Esophagus squamous epithelium (tissue), 5 donors: Measurements from ENCODE around the gene PRAMEF8. TPM values are rescaled to one million over a fixed set of nuclear protein-coding genes. Genes with fewer than 3 reads are reported as not detected.
"Not testable (repeated sequence)": the region's sequence is repeated elsewhere in the genome, so short reads cannot be mapped to it uniquely, and the experiment has no call there.

Experiments used
- DNase-seq: peaks from one replicate; lab custom pipeline; 2025; lab: John Stamatoyannopoulos, UW
- H3K27ac ChIP-seq, 4 donors: fragments of 200-600 bp; sonication (generic); one replicate each; pipeline ENCODE4 v1.5.1; 2016 to 2019; ENCODE audit warnings: mild to moderate bottlenecking in 1 of 4
- H3K27me3 ChIP-seq, 4 donors: fragments of 200-600 bp; sonication (generic); 1 replicate in 3 of 4; 2 replicates in 1 of 4; pipeline versions ENCODE4 v1.5.1 to v1.6.0; 2017 to 2021; ENCODE audit warnings: antibody characterized with exemption in 1 of 4
- H3K36me3 ChIP-seq, 3 donors: fragments of 200-600 bp; sonication (generic); one replicate each; pipeline ENCODE4 v1.5.1; 2016 to 2019
- H3K4me1 ChIP-seq, 3 donors: fragments of 200-600 bp; sonication (generic); one replicate each; pipeline ENCODE4 v1.5.1; 2017 to 2019
- H3K4me3 ChIP-seq, 4 donors: fragments of 200-600 bp; sonication (generic); 1 replicate in 3 of 4; 2 replicates in 1 of 4; pipeline ENCODE4 v1.5.1; 2016 to 2019; ENCODE audit warnings: mild to moderate bottlenecking in 2 of 4, moderate library complexity in 1 of 4
- H3K9me3 ChIP-seq, 3 donors: fragments of 200-600 bp; sonication (generic); one replicate each; pipeline ENCODE4 v1.5.1; 2016 to 2019
- WGBS, 2 donors: methylation state at CpG; one replicate each; pipeline ENCODE4 v1.1.5; 2018; 5-methylcytosine and 5-hydroxymethylcytosine counted together
- intact Hi-C: fragments of 100-400 bp; cut with DNase I; formaldehyde crosslinking; loops from one replicate; pipeline ENCODE4 v1.15.0; 2022
- total RNA-seq, 4 donors: library from RNA; depleted of rRNA; stranded (reverse); fragments of >200 nt; gene quantifications; one replicate each; pipeline ENCODE4 v1.1.0, GENCODE V29; 2016
- donor health status: DM: yes; HTN: yes; CAD: no.

Gene PRAMEF8
- total RNA-seq = not detected

DNA sequence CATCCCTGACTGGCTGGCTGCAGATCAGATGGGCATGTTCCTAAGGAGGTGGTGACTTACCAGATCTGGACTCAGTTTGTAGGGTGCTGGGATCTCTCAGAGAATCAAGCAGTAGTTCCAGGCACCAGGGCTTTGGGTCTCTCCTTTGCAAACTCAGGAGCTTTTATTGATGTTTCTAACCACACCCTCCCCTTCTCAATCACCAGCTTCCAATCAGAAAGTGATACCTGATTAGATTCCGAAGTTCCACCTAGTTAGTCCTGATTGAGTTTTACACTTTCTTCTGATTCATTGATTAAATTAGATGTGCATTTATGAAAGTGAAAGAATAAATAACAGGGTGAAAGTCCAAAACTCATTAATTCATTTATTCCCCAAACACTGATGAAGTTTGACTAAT, at the start of gene PRAMEF8:
Gene PRAMEF8 (minus strand): TSS at position 101 of the 400 bp plus-strand sequence. CDS start 1,046 bp downstream, outside the sequence.
- H3K27ac ChIP-seq, intact Hi-C loops, H3K4me3 ChIP-seq, H3K9me3 ChIP-seq, DNase-seq, H3K36me3 ChIP-seq, H3K4me1 ChIP-seq, H3K27me3 ChIP-seq: not testable (repeated sequence)
- no CpG with 5 or more reads among the region's 1 CpG for WGBS, 2 donors

- H3K27me3 ChIP-seq, H3K36me3 ChIP-seq, H3K4me1 ChIP-seq, H3K4me3 ChIP-seq, H3K9me3 ChIP-seq, intact Hi-C loops, H3K27ac ChIP-seq, DNase-seq: not testable (repeated sequence)
- WGBS, 2 donors = 40 to 50% methylated on average over 1 of the region's 4 CpGs
Observed at GRCh38 chr1:13315281-13315680, 30.3 kb upstream of the PRAMEF8 start, which contains the start of gene PRAMEF15. Gene PRAMEF15, plus strand, starts transcription at chr1:13315581. Its CDS starts 2,827 bp downstream, at chr1:13318408.

DNA sequence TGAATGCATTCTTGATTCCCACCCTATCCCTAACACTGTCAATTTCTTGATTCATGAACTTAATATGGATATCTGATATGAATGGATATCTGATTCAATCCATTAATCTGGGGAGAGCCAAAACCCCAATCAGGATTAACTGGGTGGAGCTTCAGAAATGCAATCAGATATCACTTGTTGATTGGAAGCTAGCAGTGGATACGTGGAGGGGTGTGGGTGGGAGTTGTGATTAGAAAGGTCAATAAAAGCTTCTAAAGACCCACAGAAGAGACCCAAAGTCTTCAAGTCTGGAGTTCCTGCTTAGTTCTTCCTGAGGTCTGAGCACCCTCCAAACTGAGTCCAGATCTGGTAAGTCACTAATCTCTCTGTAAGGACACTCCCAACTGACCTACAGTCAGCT, 18.3 kb upstream of the PRAMEF8 start, which contains the start of gene PRAMEF33:
Gene PRAMEF33 (plus strand): TSS at position 301 of the 400 bp plus-strand sequence. CDS start 2,416 bp downstream, outside the sequence.
- H3K4me1 ChIP-seq, intact Hi-C loops, H3K27me3 ChIP-seq, H3K27ac ChIP-seq, DNase-seq, H3K36me3 ChIP-seq, H3K4me3 ChIP-seq, H3K9me3 ChIP-seq: not testable (repeated sequence)
- no CpG with 5 or more reads among the region's 1 CpG for WGBS, 2 donors

DNA sequence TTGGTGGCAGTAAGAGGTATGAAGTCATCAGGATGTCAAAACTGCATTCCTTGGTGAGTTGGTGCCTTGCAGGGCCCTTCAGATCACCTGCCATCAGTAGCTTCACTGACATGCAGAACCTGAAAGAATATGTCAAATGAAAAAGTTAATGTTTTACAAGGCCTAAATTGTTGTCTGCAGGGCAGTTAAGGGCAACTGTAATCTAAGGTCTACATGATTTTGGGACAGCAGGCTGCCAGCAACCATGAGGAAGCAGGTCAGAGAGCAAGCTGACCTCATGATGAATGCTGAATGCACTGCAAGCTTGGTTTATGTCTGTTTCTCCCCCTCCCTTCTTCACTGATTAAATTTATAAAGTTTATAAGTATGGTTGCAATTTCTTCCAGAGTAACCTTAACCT, 17.3 kb upstream of the PRAMEF8 start:
- H3K9me3 ChIP-seq, intact Hi-C loops, H3K27ac ChIP-seq, H3K4me1 ChIP-seq, H3K27me3 ChIP-seq, H3K4me3 ChIP-seq, H3K36me3 ChIP-seq, DNase-seq: not testable (repeated sequence)

DNA sequence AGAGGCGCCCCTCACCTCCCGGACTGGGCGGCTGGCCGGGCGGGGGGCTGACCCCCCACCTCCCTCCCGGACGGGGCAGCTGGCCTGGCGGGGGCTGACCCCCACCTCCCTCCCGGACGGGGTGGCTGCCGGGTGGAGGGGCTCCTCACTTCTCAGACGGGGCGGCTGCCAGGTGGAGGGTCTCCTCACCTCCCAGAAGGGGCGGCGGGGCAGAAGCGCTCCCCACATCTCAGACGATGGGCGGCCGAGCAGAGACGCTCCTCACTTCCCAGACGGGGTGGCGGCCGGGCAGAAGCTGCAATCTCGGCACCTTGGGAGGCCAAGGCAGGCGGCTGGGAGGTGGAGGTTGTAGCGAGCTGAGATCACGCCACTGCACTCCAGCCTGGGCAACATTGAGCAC, 13.8 kb upstream of the PRAMEF8 start:
- DNase-seq, intact Hi-C loops: not testable (repeated sequence)
- WGBS, 2 donors = no CpG with 5 or more reads among the region's 27 CpGs

DNA sequence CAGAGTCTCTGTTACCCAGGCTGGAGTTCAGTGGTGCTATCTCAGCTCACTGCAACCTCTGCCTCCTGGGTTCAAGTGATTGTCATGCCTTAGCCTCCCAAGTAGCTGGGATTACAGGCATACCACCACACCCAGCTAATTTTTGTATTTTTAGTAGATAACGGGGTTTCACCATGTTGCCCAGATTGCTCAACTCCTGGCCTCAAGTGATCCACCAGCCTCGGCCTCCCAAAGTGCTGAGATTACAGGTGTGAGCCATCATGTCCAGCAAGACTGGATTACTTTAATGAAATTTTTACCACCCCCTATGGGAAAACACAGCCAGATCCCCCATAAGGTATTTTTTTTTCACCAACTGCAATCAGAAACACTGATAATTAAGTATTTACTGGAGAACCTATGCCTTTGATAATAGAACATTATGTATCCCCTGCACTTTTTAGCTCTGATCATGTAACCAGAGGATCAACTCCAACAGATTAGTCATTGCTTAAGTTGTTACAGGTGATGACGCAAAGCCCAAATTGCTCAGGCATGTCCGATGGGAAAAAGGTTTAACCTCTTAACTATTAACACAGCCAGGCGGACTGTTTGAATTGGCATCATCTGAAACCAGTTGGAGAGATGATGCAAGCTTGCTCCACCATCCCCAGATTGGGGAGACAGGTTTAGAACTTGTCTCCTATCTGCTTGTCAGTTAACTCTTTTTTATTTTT, 12.4 kb upstream of the PRAMEF8 start:
- DNase-seq, H3K4me1 ChIP-seq, H3K27ac ChIP-seq, intact Hi-C loops, H3K4me3 ChIP-seq, H3K9me3 ChIP-seq, H3K36me3 ChIP-seq, H3K27me3 ChIP-seq: not testable (repeated sequence)
- WGBS, 2 donors = 59% methylated on average over 2 of the region's 5 CpGs; no CpG with 5 or more reads in 1 of the 2 donors

More for the DNA sequence above, 13.8 kb upstream of the PRAMEF8 start:
- H3K9me3 ChIP-seq, H3K4me1 ChIP-seq, H3K36me3 ChIP-seq, H3K27ac ChIP-seq, H3K27me3 ChIP-seq, H3K4me3 ChIP-seq: not testable (repeated sequence)

GRCh38 chr1:13289030-13289429, 4.1 kb upstream of the PRAMEF8 start:
- H3K27me3 ChIP-seq, H3K4me1 ChIP-seq, H3K4me3 ChIP-seq, H3K27ac ChIP-seq, intact Hi-C loops, DNase-seq, H3K36me3 ChIP-seq, H3K9me3 ChIP-seq: not testable (repeated sequence)
- WGBS, 2 donors = no CpG with 5 or more reads among the region's 3 CpGs

- DNase-seq, intact Hi-C loops, H3K27ac ChIP-seq, H3K9me3 ChIP-seq, H3K27me3 ChIP-seq, H3K4me1 ChIP-seq, H3K4me3 ChIP-seq, H3K36me3 ChIP-seq: not testable (repeated sequence)
- WGBS, 2 donors = 68 to 75% methylated on average over 2 to 3 of the region's 3 CpGs
Observed at GRCh38 chr1:13279617-13280016, 5.3 kb downstream of the PRAMEF8 start.

- intact Hi-C loops = not testable (repeated sequence)
- 26% methylated on average over 3 of the region's 6 CpGs; no CpG with 5 or more reads in 1 of the 2 donors for WGBS, 2 donors
Observed at GRCh38 chr1:13277016-13277415, 7.9 kb downstream of the PRAMEF8 start.

GRCh38 chr1:13265124-13265523, 19.8 kb downstream of the PRAMEF8 start:
- DNase-seq, H3K27me3 ChIP-seq, H3K4me3 ChIP-seq, H3K36me3 ChIP-seq, H3K9me3 ChIP-seq, H3K4me1 ChIP-seq, H3K27ac ChIP-seq, intact Hi-C loops: not testable (repeated sequence)
- no CpG with 5 or more reads among the region's 3 CpGs for WGBS, 2 donors

More at GRCh38 chr1:13277016-13277415, 7.9 kb downstream of the PRAMEF8 start:
- H3K36me3 ChIP-seq, H3K4me3 ChIP-seq, H3K27me3 ChIP-seq, H3K27ac ChIP-seq, H3K4me1 ChIP-seq, H3K9me3 ChIP-seq, DNase-seq: not testable (repeated sequence)

DNA sequence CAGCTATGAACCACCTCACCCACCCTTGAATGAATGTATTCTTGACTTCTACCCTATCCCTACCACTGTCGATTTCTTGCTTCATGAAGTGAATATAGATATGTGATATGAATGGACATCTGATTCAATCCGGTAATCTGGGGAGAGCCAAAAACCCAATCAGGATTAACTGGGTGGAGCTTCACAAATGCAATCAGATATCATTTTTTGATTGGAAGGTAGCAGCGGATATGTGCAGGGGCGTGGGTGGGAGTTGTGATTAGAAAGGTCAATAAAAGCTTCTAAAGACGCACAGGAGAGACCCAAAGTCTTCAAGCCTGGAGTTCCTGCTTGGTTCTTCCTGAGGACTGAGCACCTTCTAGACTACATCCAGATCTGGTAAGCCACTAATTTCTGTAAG, 31.0 kb downstream of the PRAMEF8 start, which contains the start of gene PRAMEF5:
Gene PRAMEF5 (plus strand): TSS at position 301 of the 400 bp plus-strand sequence. CDS start 5,071 bp downstream, outside the sequence.
- H3K27me3 ChIP-seq, H3K36me3 ChIP-seq, H3K27ac ChIP-seq, H3K4me3 ChIP-seq, H3K9me3 ChIP-seq, H3K4me1 ChIP-seq, DNase-seq, intact Hi-C loops: not testable (repeated sequence)
- WGBS, 2 donors = 83% methylated on average over 2 of the region's 5 CpGs; no CpG with 5 or more reads in 1 of the 2 donors

- H3K36me3 ChIP-seq, H3K27me3 ChIP-seq, H3K4me1 ChIP-seq, H3K4me3 ChIP-seq, DNase-seq, H3K9me3 ChIP-seq, intact Hi-C loops, H3K27ac ChIP-seq: not testable (repeated sequence)
- 64 to 89% methylated on average over 5 to 6 of the region's 7 CpGs for whole genome bisulfite sequencing, 2 donors
Observed at GRCh38 chr1:13247122-13247521, 37.8 kb downstream of the PRAMEF8 start.

GRCh38 chr1:13246554-13246871, 38.4 kb downstream of the PRAMEF8 start:
- 52 to 81% methylated on average over 1 to 2 of the region's 2 CpGs for WGBS, 2 donors
- H3K27ac ChIP-seq, H3K4me3 ChIP-seq, H3K4me1 ChIP-seq, intact Hi-C loops, H3K27me3 ChIP-seq, H3K36me3 ChIP-seq, H3K9me3 ChIP-seq, DNase-seq: not testable (repeated sequence)
